ENCODE measurements around the gene COQ8A.

COQ8A gene

DNA sequence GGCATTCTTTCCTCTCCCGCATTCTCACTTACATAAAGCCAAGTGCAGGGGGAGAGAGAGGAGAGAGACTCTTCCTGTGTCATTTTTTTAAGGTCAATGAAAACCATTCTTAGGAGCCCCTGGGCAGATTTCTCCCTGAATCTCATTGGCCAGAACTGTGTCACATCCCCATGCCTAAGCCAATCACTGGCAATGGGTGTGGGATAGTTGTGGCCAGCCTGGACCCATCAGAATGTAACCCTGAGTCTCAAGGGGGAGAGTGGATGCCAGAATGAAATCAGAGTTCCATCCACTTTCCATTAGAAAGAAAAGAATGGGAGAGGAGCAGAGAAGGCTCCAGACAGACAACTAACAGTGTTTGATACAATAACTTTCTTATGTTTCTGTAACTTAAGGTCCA is 31.2 kb upstream of the COQ8A start:
- no peak overlapping the region for H3K27ac ChIP-seq (ENCODE audit: low read depth, low read length)
- no peaks in the 10 kb centered on the region for H3K79me2 ChIP-seq (ENCODE audit: control insufficient read depth, low read length)
- TF ChIP-seq, protein P1, sequence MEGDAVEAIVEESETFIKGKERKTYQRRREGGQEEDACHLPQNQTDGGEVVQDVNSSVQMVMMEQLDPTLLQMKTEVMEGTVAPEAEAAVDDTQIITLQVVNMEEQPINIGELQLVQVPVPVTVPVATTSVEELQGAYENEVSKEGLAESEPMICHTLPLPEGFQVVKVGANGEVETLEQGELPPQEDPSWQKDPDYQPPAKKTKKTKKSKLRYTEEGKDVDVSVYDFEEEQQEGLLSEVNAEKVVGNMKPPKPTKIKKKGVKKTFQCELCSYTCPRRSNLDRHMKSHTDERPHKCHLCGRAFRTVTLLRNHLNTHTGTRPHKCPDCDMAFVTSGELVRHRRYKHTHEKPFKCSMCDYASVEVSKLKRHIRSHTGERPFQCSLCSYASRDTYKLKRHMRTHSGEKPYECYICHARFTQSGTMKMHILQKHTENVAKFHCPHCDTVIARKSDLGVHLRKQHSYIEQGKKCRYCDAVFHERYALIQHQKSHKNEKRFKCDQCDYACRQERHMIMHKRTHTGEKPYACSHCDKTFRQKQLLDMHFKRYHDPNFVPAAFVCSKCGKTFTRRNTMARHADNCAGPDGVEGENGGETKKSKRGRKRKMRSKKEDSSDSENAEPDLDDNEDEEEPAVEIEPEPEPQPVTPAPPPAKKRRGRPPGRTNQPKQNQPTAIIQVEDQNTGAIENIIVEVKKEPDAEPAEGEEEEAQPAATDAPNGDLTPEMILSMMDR (IDR thresholded peaks at IDR 0.05; ENCODE audit: low read depth, low read length, poor library complexity, severe bottlenecking): no peak
- no peak for TF ChIP-seq EZH2phosphoT487 (IDR thresholded peaks at IDR 0.05; ENCODE audit: borderline replicate concordance, low read length)
- no peaks in the 10 kb centered on the region for H3K36me3 ChIP-seq (ENCODE audit: control insufficient read depth, low read length)
- H3K4me2 ChIP-seq (ENCODE audit: low read length): no peak overlapping the region
- H3K9me3 ChIP-seq (ENCODE audit: control insufficient read depth, insufficient read depth, low read length): no peaks in the 10 kb centered on the region
- no peaks in the 10 kb centered on the region for H3K27me3 ChIP-seq (ENCODE audit: control insufficient read depth, low read length)
- no peaks in the 10 kb centered on the region for H3F3A ChIP-seq (ENCODE audit: control insufficient read depth, insufficient read depth)
- no peaks in the 10 kb centered on the region for H3K9me2 ChIP-seq (replicated peaks; ENCODE audit: control insufficient read depth, low read length)
- no peaks in the 10 kb centered on the region for H4K20me1 ChIP-seq (ENCODE audit: control insufficient read depth, insufficient read depth, low read depth, low read length)
- no peaks in the 10 kb centered on the region for H3K4me1 ChIP-seq (ENCODE audit: control insufficient read depth, low read length)
- H3K4me3 ChIP-seq (ENCODE audit: low read length): no peak overlapping the region

- Histone ChIP-seq H3K4me1 (ENCODE audit: control insufficient read depth, low read length) (no peaks in the 10 kb centered on the region), H3K27ac (ENCODE audit: low read depth, low read length) (no peak overlapping the region), H3F3A (ENCODE audit: control insufficient read depth, insufficient read depth) (no peaks in the 10 kb centered on the region), H3K4me2 (ENCODE audit: low read length) (no peak overlapping the region), H3K9me2 (replicated peaks; ENCODE audit: control insufficient read depth, low read length) (no peaks in the 10 kb centered on the region), H4K20me1 (ENCODE audit: control insufficient read depth, insufficient read depth, low read depth, low read length) (no peaks in the 10 kb centered on the region), H3K4me3 (ENCODE audit: low read length) (no peak overlapping the region), H3K79me2 (ENCODE audit: control insufficient read depth, low read length) (no peaks in the 10 kb centered on the region), H3K9me3 (ENCODE audit: control insufficient read depth, insufficient read depth, low read length) (no peaks in the 10 kb centered on the region), H3K27me3 (ENCODE audit: control insufficient read depth, low read length) (no peaks in the 10 kb centered on the region), H3K36me3 (ENCODE audit: control insufficient read depth, low read length) (no peaks in the 10 kb centered on the region)
- TF ChIP-seq EZH2phosphoT487 (IDR thresholded peaks at IDR 0.05; ENCODE audit: borderline replicate concordance, low read length): no peak
- TF ChIP-seq, protein P1 (IDR thresholded peaks at IDR 0.05; ENCODE audit: low read depth, low read length, poor library complexity, severe bottlenecking): peak; percentile 66
Observed at GRCh38 chr1:226912587-226913176, 27.4 kb upstream of the COQ8A start.

GRCh38 chr1:226915672-226915995 is 24.5 kb upstream of the COQ8A start:
- H3K9me3 ChIP-seq (ENCODE audit: control insufficient read depth, insufficient read depth, low read length): no peaks in the 10 kb centered on the region
- no peaks in the 10 kb centered on the region for H3K79me2 ChIP-seq (ENCODE audit: control insufficient read depth, low read length)
- no peaks in the 10 kb centered on the region for H3K27me3 ChIP-seq (ENCODE audit: control insufficient read depth, low read length)
- no peak overlapping the region for H3K4me3 ChIP-seq (ENCODE audit: low read length)
- H3K36me3 ChIP-seq (ENCODE audit: control insufficient read depth, low read length): no peaks in the 10 kb centered on the region
- TF ChIP-seq, protein P1 (IDR thresholded peaks at IDR 0.05; ENCODE audit: low read depth, low read length, poor library complexity, severe bottlenecking): no peak
- no peak for TF ChIP-seq EZH2phosphoT487 (IDR thresholded peaks at IDR 0.05; ENCODE audit: borderline replicate concordance, low read length)
- H3K4me2 ChIP-seq (ENCODE audit: low read length): no peak overlapping the region
- H4K20me1 ChIP-seq (ENCODE audit: control insufficient read depth, insufficient read depth, low read depth, low read length): no peaks in the 10 kb centered on the region
- H3K27ac ChIP-seq (ENCODE audit: low read depth, low read length): no peak overlapping the region
- H3K4me1 ChIP-seq (ENCODE audit: control insufficient read depth, low read length): no peaks in the 10 kb centered on the region
- H3F3A ChIP-seq (ENCODE audit: control insufficient read depth, insufficient read depth): no peaks in the 10 kb centered on the region
- no peaks in the 10 kb centered on the region for H3K9me2 ChIP-seq (replicated peaks; ENCODE audit: control insufficient read depth, low read length)

Data from DOHH2 (cell line).